Ovary (tissue), 10 donors: ENCODE measurements around the gene ADAMTS7. TPM values are rescaled to one million over a fixed set of nuclear protein-coding genes. Genes with fewer than 3 reads are reported as not detected.
A peak's percentile ranks its signal among the peaks of the same experiment; 100 is the strongest.

Source experiments
- DNase-seq, 5 donors: peaks; one replicate each; pipeline ENCODE4 v3.0.0-alpha.2; 2019 to 2020
- H3K27ac ChIP-seq, 2 donors: fragments of 200-600 bp; one replicate each; pipeline versions ENCODE4 v1.5.1 to v1.8.0; 2019 to 2022
- H3K27me3 ChIP-seq: fragments of 200-600 bp; one replicate; pipeline ENCODE4 v1.8.0; 2022
- H3K36me3 ChIP-seq: fragments of 200-600 bp; sonication (generic); one replicate; pipeline ENCODE4 v1.5.1; 2019
- H3K4me1 ChIP-seq: one replicate; pipeline ENCODE4 v1.8.1; 2013; ENCODE audit warnings: mild to moderate bottlenecking, moderate library complexity; ENCODE audit not compliant: insufficient read depth
- H3K4me3 ChIP-seq: fragments of 200-600 bp; sonication (generic); one replicate; pipeline ENCODE4 v1.5.1; 2017
- H3K9me3 ChIP-seq, 2 donors: fragments of 200-600 bp in 1 of 2; sonication (generic) in 1 of 2; one replicate each; pipeline versions ENCODE4 v1.5.1 to v1.8.1; 2013 to 2019; ENCODE audit warnings: mild to moderate bottlenecking in 1 of 2, moderate library complexity in 1 of 2
- CTCF ChIP-seq, 3 donors: fragments of 450-650 bp in 2 of 3; fragments of 200-600 bp in 1 of 3; IDR thresholded peaks; one replicate each; pipeline versions ENCODE4 v1.5.1 to v1.8.0; 2016 to 2022; ENCODE audit warnings: antibody characterized with exemption in 3 of 3, mild to moderate bottlenecking in 1 of 3
- EP300 ChIP-seq: sonication (generic); formaldehyde crosslinking; IDR thresholded peaks from one replicate; pipeline ENCODE4 v1.6.1; 2017; ENCODE audit warnings: antibody characterized with exemption
- POLR2A ChIP-seq: fragments of 450-650 bp; IDR thresholded peaks from one replicate; pipeline ENCODE4 v1.6.1; 2017; ENCODE audit warnings: antibody characterized with exemption, mild to moderate bottlenecking, moderate library complexity
- WGBS, 3 donors: extraction: QIAGEN DNeasy Blood & Tissue Kit in 1 of 3; methylation state at CpG; one replicate each; pipeline versions ENCODE4 v1.1.5 to v1.1.7; 2013 to 2017; 5-methylcytosine and 5-hydroxymethylcytosine counted together
- intact Hi-C, 4 donors: fragments of 100-400 bp; cut with DNase I; formaldehyde crosslinking; loops; one replicate each; pipeline versions ENCODE4 v1.11.0 to v1.15.1; 2022 to 2023
- long read RNA-seq, 3 donors: library from polyadenylated mRNA in 2 of 3; unstranded in 2 of 3; transcript quantifications; one replicate each; pipeline ENCODE4 v2.0.0 and lab custom pipeline, GENCODE V29; 2021 to 2026
- polyA plus RNA-seq, 2 donors: library from polyadenylated mRNA; stranded (reverse); fragments of 200-250 nt in 1 of 2; fragments of 350-450 nt in 1 of 2; fragmentation: Illumina TruSeq in 1 of 2; extraction: RNeasy Lipid Tissue Mini Kit (QIAGEN cat#74804) in 1 of 2; gene quantifications; one replicate each; pipeline ENCODE4 v1.2.3, GENCODE V29; 2013 to 2014
- total RNA-seq, 7 donors: library from RNA; depleted of rRNA in 2 of 7; stranded (reverse); fragments of >200 nt in 2 of 7; fragmentation: NEBNext Ultra II Directional in 3 of 7; extraction: Animal tissue kit (Norgen Biotek cat#: 25700) in 3 of 7; gene quantifications; one replicate each; pipeline versions ENCODE4 v1.1.0 to v1.2.4, GENCODE V29; 2016 to 2023
- donor health status: DM: no; HTN: no; CAD: no; lungs with moderate emphysema.
- donor health status: DM: no; HTN: no; CAD: no.
- donor health status: Bipolar disorder and iron deficiency.
- donor health status: DM: yes; HTN: yes; CAD: no.
- donor health status: DM: no; HTN: no; CAD: no.
- donor health status: DM: yes; HTN: yes; CAD: no.

ADAMTS7 gene, protein sequence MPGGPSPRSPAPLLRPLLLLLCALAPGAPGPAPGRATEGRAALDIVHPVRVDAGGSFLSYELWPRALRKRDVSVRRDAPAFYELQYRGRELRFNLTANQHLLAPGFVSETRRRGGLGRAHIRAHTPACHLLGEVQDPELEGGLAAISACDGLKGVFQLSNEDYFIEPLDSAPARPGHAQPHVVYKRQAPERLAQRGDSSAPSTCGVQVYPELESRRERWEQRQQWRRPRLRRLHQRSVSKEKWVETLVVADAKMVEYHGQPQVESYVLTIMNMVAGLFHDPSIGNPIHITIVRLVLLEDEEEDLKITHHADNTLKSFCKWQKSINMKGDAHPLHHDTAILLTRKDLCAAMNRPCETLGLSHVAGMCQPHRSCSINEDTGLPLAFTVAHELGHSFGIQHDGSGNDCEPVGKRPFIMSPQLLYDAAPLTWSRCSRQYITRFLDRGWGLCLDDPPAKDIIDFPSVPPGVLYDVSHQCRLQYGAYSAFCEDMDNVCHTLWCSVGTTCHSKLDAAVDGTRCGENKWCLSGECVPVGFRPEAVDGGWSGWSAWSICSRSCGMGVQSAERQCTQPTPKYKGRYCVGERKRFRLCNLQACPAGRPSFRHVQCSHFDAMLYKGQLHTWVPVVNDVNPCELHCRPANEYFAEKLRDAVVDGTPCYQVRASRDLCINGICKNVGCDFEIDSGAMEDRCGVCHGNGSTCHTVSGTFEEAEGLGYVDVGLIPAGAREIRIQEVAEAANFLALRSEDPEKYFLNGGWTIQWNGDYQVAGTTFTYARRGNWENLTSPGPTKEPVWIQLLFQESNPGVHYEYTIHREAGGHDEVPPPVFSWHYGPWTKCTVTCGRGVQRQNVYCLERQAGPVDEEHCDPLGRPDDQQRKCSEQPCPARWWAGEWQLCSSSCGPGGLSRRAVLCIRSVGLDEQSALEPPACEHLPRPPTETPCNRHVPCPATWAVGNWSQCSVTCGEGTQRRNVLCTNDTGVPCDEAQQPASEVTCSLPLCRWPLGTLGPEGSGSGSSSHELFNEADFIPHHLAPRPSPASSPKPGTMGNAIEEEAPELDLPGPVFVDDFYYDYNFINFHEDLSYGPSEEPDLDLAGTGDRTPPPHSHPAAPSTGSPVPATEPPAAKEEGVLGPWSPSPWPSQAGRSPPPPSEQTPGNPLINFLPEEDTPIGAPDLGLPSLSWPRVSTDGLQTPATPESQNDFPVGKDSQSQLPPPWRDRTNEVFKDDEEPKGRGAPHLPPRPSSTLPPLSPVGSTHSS (N-terminal part only)
- total RNA-seq, result 10 to 100 TPM in 3 of 7 donors, 1 to 10 TPM in 4; 3.5 to 16.5 (median 8.8) TPM
- polyA plus RNA-seq, result 1 to 10 TPM; 2.1 to 7.6 TPM
- long read RNA-seq, donor 1, partial matches to known transcripts, result 9 of 20 reads
- long read RNA-seq, donor 1, other reads (novel, unspliced or antisense), result 11 of 20 reads
- long read RNA-seq, donor 2, full-length matches to known transcripts, result 1 of 7 reads
- long read RNA-seq, donor 2, partial matches to known transcripts, result 6 of 7 reads
- long read RNA-seq, donor 2, other reads (novel, unspliced or antisense), result 0 of 7 reads
- long read RNA-seq, donor 3, full-length matches to known transcripts, result 1 of 17 reads
- long read RNA-seq, donor 3, partial matches to known transcripts, result 10 of 17 reads
- long read RNA-seq, donor 3, other reads (novel, unspliced or antisense), result 6 of 17 reads

DNA sequence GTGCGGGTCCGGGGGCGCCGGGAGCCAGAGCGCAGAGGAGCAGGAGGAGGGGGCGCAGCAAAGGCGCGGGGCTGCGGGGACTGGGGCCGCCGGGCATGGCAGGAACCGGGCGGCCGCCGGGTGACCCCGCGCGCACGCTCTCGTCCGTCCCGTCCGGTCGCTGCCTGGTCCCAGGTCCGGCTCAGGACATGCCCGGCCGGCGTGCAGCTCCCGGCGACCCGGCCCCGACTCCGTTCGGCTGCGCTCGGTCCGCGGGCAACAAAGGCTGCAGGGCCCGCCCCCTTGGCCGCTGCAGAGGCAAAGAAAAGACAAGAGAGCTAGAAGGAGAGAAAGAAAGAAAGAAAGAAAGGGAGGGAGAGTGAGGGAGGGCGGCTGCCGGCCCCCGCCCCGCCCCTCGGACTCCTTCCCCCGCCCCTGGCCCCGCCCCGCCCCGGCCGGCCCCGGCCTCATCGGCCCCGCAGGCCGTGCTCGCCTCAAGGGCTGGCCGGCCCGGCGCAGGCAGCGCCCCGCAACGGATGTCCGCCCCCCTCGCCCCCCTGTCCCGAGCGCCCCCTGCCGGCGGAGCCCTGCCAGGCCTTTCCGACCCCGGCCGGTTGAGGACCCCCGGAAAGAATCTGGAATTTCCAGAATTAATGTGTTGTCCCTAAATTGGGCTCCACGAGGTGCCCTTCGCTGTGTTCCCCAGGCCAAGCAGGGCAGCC is at the start of gene ADAMTS7:
TSS of gene ADAMTS7 (minus strand) at position 341 of the 701 bp plus-strand sequence. CDS start at position 97, 244 bp downstream.
- H3K27me3 ChIP-seq, result no peaks in the 10 kb centered on the region
- peaks cover 3% of the 10 kb centered on the region for H3K4me1 ChIP-seq
- TF ChIP-seq POLR2A (no peak), EP300 (no peak), CTCF (IDR thresholded peaks at IDR 0.05) (peak; percentile 38 to 76 (median 73))
- H3K36me3 ChIP-seq, result no peaks in the 10 kb centered on the region
- peak within 1 kb of the TSS; percentile 51 for H3K4me3 ChIP-seq
- peak within 1 kb of the TSS; percentile 62 to 73 for H3K27ac ChIP-seq
- intact Hi-C loops, result loop anchor here in 1 of 4 donors (5.0 kb wide), 2 partner anchors 49 to 61 kb away; partner anchors contain the start of gene MORF4L1
- WGBS, 3 donors, result 0 to 1% (median 1%) methylated on average over 61 to 73 of the region's 73 CpGs
- H3K9me3 ChIP-seq, result no peaks in the 10 kb centered on the region
- DNase-seq, result peak; percentile 81 to 88 (median 86)

GRCh38 chr15:78859971-78860719 is 48.9 kb upstream of the ADAMTS7 start:
- Histone ChIP-seq H3K27me3 (no peaks in the 10 kb centered on the region), H3K36me3 (no peaks in the 10 kb centered on the region), H3K4me1 (peaks cover 1% of the 10 kb centered on the region), H3K4me3 (peak overlapping the region; percentile 43), H3K27ac (peak overlapping the region; percentile 41 to 58), H3K9me3 (no peaks in the 10 kb centered on the region)
- DNase-seq, result peak; percentile 50 to 80 (median 70)
- WGBS, 3 donors, result 1% methylated on average over 28 of the region's 28 CpGs
- TF ChIP-seq POLR2A, result no peak
- TF ChIP-seq EP300, result no peak
- TF ChIP-seq CTCF (IDR thresholded peaks at IDR 0.05), result peak in 2 of 3 donors; percentile 41 to 60
- intact Hi-C loops, result no loop called here

- no peaks in the 10 kb centered on the region for H3K36me3 ChIP-seq
- no peak for DNase-seq
- H3K4me3 ChIP-seq, result no peak overlapping the region
- H3K27me3 ChIP-seq, result no peaks in the 10 kb centered on the region
- H3K9me3 ChIP-seq, result no peaks in the 10 kb centered on the region
- 42 to 52% (median 48%) methylated on average over 4 of the region's 4 CpGs for WGBS, 3 donors
- TF ChIP-seq CTCF (IDR thresholded peaks at IDR 0.05), result no peak
- no peak for TF ChIP-seq POLR2A
- no peak for TF ChIP-seq EP300
- no peak overlapping the region for H3K27ac ChIP-seq
- H3K4me1 ChIP-seq, result peaks cover 1% of the 10 kb centered on the region
- intact Hi-C loops, result no loop called here
These were observed 44.5 kb upstream of the ADAMTS7 start for GRCh38 chr15:78855746-78856145.
